ENCODE data around the gene LTN1. TPM values are rescaled to one million over a fixed set of nuclear protein-coding genes. Genes with fewer than 3 reads are reported as not detected.

The LTN1 gene
- polyA plus RNA-seq, 2 of the 4 experiments (the other 2 are of a cell fraction), result 6.9 to 12.3 TPM

DNA sequence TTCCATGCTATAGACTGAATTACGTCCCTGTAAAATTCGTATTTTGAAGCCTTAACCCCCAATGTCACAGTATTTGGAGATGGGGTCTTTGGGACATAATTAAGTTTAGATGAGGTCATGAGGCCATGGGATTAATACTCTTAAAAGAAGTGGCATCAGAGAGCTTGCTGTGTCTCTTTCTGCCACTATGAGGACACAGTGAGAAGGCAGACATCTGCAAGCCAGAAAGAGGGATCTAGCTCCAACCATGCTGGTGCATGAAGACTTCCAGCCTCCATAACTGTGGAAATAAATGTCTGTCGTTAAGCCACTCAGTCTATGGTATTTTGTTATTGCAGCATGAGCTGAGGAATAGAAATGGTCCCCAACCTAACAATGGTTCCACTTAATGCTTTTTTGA lies 99.0 kb downstream of the LTN1 start:
- no peaks in the 10 kb centered on the region for H3K9me3 ChIP-seq
- ATAC-seq (peak in 1 of 2 experiments; percentile 51; a peak in 3 of 6 replicates), FAIRE-seq (no peak), DNase-seq (ENCODE audit: low read depth in 1 of 2, low spot score in 1 of 2) (peak in 1 of 2 experiments; percentile 3)
- TF ChIP-seq KDM5A (IDR thresholded peaks at IDR 0.05) (no peak), CBX2 (IDR thresholded peaks at IDR 0.05; ENCODE audit: borderline replicate concordance, low read depth) (no peak), SREBF2 (IDR thresholded peaks at IDR 0.05) (no peak), CBX8 (IDR thresholded peaks at IDR 0.05) (no peak), ZC3H11A (IDR thresholded peaks at IDR 0.05) (no peak), MAFK (IDR thresholded peaks at IDR 0.05; ENCODE audit: partially characterized antibody) (no peak), MYC (IDR thresholded peaks at IDR 0.05; ENCODE audit: borderline replicate concordance, low read length) (no peak)
- H3K4me1 ChIP-seq, result no peaks in the 10 kb centered on the region
- no peak overlapping the region for H3K4me3 ChIP-seq
- POLR2A ChIA-PET, result no interaction called here
- 27% methylated on average over 3 of the region's 3 CpGs for WGBS (ENCODE audit: missing lambda C conversion rate)
- no peak overlapping the region for H3K27ac ChIP-seq
- CTCF ChIA-PET, result no interaction called here
- no peak overlapping the region for H3K4me2 ChIP-seq

- ChIA-PET CTCF (no interaction called here), POLR2A (no interaction called here)
- Histone ChIP-seq H3K4me2 (no peak overlapping the region), H3K4me3 (no peak overlapping the region), H3K4me1 (no peaks in the 10 kb centered on the region), H3K27ac (no peak overlapping the region), H3K9me3 (no peaks in the 10 kb centered on the region)
- FAIRE-seq, result no peak
- WGBS (ENCODE audit: missing lambda C conversion rate), result 21% methylated on average over 6 of the region's 6 CpGs
- ATAC-seq, result no peak
- DNase-seq (ENCODE audit: low read depth in 1 of 2, low spot score in 1 of 2), result no peak
- TF ChIP-seq RARB (CRISPR knock-in tag; IDR thresholded peaks at IDR 0.05) (no peak), USF2 (IDR thresholded peaks at IDR 0.05) (no peak), HOXB5 (CRISPR knock-in tag; IDR thresholded peaks at IDR 0.05) (no peak), EHF (CRISPR knock-in tag; IDR thresholded peaks at IDR 0.05) (no peak), BCL3 (IDR thresholded peaks at IDR 0.05) (no peak)
- TF ChIP-seq, protein P1, sequence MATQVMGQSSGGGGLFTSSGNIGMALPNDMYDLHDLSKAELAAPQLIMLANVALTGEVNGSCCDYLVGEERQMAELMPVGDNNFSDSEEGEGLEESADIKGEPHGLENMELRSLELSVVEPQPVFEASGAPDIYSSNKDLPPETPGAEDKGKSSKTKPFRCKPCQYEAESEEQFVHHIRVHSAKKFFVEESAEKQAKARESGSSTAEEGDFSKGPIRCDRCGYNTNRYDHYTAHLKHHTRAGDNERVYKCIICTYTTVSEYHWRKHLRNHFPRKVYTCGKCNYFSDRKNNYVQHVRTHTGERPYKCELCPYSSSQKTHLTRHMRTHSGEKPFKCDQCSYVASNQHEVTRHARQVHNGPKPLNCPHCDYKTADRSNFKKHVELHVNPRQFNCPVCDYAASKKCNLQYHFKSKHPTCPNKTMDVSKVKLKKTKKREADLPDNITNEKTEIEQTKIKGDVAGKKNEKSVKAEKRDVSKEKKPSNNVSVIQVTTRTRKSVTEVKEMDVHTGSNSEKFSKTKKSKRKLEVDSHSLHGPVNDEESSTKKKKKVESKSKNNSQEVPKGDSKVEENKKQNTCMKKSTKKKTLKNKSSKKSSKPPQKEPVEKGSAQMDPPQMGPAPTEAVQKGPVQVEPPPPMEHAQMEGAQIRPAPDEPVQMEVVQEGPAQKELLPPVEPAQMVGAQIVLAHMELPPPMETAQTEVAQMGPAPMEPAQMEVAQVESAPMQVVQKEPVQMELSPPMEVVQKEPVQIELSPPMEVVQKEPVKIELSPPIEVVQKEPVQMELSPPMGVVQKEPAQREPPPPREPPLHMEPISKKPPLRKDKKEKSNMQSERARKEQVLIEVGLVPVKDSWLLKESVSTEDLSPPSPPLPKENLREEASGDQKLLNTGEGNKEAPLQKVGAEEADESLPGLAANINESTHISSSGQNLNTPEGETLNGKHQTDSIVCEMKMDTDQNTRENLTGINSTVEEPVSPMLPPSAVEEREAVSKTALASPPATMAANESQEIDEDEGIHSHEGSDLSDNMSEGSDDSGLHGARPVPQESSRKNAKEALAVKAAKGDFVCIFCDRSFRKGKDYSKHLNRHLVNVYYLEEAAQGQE (IDR thresholded peaks at IDR 0.05), result no peak
These were observed 100.2 kb downstream of the LTN1 start for GRCh38 chr21:28892199-28893111.

GRCh38 chr21:28885853-28886177 lies 106.9 kb downstream of the LTN1 start:
- ChIA-PET CTCF (no interaction called here), POLR2A (no interaction called here)
- Histone ChIP-seq H3K27ac (peak overlapping the region in 1 of 2 experiments; percentile 85; a peak in 3 of 6 replicates), H3K4me3 (no peak overlapping the region), H3K4me1 (0 out of 3 replicates have a peak, but pooled peaks cover 3% of the 10 kb centered on the region), H3K4me2 (peak overlapping the region; percentile 77), H3K9me3 (no peaks in the 10 kb centered on the region)
- WGBS (ENCODE audit: missing lambda C conversion rate), result 63% methylated on average over 6 of the region's 6 CpGs
- ATAC-seq, result no peak
- FAIRE-seq, result no peak
- DNase-seq (ENCODE audit: low read depth in 1 of 2, low spot score in 1 of 2), result no peak
- TF ChIP-seq CEBPB (IDR thresholded peaks at IDR 0.05) (no peak), TP53 (CRISPR knock-in tag; IDR thresholded peaks at IDR 0.05) (no peak), TFCP2L1 (CRISPR knock-in tag; IDR thresholded peaks at IDR 0.05) (no peak), SMC3 (IDR thresholded peaks at IDR 0.05) (no peak), POLR2A (IDR thresholded peaks at IDR 0.05; ENCODE audit: low read length) (no peak), RARB (CRISPR knock-in tag; IDR thresholded peaks at IDR 0.05) (no peak), USF2 (IDR thresholded peaks at IDR 0.05) (no peak), EHMT2 (IDR thresholded peaks at IDR 0.05; ENCODE audit: low read depth) (no peak), EP300 (IDR thresholded peaks at IDR 0.05) (no peak), HEYL (CRISPR knock-in tag; IDR thresholded peaks at IDR 0.05) (no peak), CHD4 (IDR thresholded peaks at IDR 0.05; ENCODE audit: borderline replicate concordance) (no peak)
- TF ChIP-seq, protein P2, sequence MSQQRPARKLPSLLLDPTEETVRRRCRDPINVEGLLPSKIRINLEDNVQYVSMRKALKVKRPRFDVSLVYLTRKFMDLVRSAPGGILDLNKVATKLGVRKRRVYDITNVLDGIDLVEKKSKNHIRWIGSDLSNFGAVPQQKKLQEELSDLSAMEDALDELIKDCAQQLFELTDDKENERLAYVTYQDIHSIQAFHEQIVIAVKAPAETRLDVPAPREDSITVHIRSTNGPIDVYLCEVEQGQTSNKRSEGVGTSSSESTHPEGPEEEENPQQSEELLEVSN (IDR thresholded peaks at IDR 0.05; ENCODE audit: borderline replicate concordance, low read depth), result no peak
- TF ChIP-seq, protein P1 (IDR thresholded peaks at IDR 0.05), result no peak

All from A549 (cell line).